GM19035 (cell line): ENCODE data around the gene STX1B.
"Not testable (repeated sequence)": the region's sequence is repeated elsewhere in the genome, so short reads cannot be mapped to it uniquely, and the experiment has no call there.

Source experiments
- ATAC-seq: cut with Tn5 transposase; IDR thresholded peaks from one replicate; pipeline ENCODE4 v1.9.1; 2021; ENCODE audit not compliant: unreplicated experiment

STX1B gene

DNA sequence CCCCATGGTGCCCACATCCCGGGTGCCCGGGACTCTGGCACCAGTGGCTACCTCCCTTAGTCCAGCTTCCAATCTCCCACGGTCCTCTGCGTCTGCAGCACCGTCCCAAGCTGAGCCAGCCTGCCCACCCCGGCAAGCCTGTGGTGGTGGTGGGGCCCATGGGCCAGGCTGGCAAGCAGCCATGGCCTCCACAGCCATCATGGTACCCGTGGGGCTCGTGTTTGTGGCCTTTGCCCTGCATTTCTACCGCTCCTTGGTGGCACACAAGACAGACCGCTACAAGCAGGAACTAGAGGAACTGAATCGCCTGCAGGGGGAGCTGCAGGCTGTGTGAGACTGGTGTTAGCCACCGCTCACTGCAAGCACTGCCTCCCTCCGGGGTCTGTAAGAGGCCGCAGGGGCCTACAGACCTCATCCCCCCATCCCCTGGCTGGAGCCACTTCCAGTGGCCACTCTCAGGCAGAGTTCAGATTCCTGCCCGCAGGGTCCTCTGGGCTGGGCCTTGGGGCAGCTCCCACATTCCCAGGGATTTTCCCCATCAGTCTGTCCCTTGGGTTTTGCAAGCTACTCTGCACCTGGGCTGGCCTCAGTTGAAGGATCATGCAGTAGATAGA, 56.8 kb downstream of the STX1B start:
- no peak for ATAC-seq

DNA sequence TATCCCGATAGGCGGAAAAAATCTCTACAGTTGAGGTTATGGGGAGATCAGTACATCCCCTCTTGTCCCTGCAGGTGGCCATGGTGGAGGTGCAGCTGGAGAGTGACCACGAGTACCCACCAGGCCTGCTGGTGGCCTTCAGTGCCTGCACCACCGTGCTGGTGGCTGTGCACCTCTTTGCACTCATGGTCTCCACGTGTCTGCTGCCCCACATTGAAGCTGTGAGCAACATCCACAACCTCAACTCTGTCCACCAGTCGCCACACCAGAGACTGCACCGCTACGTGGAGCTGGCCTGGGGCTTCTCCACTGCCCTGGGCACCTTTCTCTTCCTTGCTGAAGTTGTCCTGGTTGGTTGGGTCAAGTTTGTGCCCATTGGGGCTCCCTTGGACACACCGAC, 57.3 kb downstream of the STX1B start:
- ATAC-seq = no peak

DNA sequence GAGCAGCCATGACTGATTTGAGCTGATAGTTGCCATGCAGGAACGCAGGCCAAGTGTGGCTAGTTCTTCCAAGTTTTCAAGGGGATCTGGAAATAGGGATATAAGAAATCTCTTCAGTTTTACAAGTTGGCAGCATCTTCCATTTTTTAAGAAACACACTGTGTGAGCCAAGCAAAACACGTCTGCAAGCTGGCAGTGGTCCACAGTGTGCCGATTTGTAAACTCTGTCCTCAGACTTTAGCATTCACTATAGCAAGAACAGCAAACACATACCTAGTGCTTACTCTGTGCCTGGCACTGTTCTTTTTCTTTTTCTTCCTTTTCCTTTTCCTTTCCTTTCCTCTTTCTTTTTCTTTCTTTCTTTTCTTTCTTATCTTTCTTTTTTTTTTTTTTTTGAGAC, 58.7 kb downstream of the STX1B start:
- ATAC-seq = no peak

DNA sequence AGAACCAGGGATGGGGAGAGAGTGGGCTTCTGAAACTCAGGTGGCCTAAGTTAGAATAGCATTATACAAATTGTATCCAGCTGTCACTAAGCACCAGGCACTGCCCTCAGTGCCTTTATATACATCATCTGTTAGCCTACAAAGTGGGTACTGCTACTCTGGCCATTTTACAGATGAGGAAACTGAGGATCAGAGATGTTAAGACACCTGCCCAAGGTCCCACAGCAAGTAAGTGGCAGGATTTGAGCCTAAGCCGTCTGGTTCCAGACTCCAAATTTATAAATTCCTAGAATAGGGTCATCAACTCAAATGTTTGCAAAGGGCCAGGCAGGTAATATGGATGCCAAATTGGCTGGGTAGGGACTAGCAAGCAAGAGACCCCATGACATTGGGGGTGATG, 59.2 kb downstream of the STX1B start:
- ATAC-seq = no peak

DNA sequence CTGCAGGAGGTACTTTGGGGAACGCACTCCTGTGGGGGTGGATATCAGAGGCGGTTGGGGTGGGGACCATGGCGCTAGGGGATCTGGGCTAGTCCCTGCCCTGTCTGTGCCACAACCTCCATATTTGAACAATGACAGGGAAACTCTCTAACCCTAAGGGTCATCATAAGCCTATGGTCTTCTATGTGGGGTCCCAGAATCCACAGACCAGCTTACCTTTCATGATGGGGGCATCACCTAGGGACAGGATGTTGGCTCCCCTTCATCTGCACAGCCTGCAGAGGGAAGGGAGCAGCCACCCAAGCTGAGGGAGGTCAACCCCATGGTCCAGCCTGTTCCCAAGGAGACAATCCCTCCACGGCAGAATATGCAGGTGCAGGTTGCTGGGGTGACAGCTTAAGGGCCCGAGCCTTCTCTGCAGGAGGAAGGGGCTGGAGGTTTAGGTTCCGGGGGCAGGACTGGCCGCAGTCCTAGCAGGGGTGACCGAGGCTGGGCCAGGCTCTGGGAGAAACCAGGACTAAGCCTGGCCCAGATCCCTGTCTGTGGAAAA, 59.8 kb downstream of the STX1B start:
- ATAC-seq = no peak

DNA sequence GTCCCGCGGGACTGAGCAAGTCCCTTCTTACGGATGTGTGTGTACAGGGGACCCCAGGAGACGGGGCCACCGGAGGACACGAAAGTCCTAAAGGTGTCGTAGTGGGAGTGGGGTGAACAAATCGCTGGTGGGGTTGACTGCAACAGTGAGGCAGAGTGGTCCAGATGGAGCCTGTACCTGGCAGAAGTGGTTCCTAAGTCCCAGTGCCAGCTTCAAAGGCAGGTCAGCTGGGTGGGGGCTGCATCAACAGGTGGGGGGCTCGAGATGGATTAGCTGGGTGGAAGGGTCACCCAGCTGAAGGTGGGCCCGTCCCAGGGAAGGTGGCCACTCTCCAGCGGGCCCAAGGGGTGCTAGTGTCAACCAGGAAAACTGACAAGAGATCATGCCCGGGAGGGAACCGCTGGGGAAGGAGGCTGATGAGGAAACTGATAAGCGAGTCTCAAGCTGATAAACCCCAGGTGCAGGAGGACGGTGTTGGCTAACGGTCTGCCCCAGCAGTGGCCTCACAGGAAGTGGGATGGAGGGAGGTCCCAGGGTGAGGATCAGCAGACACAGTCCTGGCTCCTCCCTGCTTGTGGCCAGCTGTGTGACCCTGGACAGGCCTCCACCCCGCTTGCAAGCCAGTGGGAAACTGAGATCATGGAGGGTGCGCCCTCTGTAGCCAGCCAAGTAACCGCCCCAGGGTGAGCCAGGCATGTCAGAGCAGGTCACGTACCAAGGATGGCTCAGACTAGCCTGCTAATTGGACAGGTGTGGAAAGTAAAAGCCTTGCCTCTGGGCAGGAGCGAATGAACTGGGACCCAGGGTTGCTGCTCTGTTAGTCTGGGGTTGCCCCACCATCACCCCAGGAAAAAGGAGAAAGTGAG, 60.6 kb downstream of the STX1B start:
- ATAC-seq = peak; percentile 50

DNA sequence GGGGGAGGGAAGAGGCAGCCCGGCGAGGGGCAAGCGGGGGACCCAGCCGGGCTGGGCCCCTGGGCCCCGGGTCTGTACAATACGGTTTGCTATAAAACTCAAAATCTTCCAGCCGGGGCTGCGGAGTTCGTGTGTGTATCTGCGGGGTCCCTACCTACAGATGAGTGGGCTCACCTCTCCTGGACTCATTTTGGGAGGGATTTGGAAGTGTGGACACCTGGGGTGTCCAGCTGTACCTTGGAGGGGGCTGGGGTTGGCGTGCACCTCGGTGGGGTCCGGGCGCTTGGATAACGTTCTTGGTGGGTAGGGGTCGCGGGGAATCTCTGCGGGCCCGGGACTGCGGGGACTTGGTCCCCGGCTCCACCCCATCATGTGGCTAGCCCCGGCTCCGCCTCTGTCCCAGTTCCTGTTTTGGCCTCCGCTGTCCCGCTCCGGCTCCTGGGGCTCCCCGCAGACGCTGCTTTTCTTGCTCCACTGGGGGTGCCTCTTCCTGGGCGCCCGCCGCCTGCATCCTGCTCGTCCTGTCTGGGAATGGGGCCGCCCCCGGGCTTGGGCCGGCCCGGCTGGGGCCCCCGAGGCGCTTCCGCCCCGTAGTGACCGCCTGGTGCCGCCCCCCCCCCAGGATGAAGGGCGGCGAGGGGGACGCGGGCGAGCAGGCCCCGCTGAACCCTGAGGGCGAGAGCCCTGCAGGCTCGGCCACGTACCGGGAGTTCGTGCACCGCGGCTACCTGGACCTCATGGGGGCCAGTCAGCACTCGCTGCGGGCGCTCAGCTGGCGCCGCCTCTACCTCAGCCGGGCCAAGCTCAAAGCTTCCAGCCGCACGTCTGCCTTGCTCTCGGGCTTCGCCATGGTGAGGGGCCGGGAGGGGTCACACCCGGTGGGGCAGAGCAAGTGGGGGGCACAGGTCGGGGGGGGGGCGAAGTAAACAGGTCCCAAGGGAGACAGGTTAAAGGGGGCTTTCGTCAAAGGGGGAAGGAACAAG, 61.5 kb downstream of the STX1B start, which contains the start of gene ORAI3:
Gene ORAI3 (plus strand): TSS at position 402 of the 983 bp plus-strand sequence. CDS start 222 bp downstream, at position 624.
- ATAC-seq = peak; percentile 57

DNA sequence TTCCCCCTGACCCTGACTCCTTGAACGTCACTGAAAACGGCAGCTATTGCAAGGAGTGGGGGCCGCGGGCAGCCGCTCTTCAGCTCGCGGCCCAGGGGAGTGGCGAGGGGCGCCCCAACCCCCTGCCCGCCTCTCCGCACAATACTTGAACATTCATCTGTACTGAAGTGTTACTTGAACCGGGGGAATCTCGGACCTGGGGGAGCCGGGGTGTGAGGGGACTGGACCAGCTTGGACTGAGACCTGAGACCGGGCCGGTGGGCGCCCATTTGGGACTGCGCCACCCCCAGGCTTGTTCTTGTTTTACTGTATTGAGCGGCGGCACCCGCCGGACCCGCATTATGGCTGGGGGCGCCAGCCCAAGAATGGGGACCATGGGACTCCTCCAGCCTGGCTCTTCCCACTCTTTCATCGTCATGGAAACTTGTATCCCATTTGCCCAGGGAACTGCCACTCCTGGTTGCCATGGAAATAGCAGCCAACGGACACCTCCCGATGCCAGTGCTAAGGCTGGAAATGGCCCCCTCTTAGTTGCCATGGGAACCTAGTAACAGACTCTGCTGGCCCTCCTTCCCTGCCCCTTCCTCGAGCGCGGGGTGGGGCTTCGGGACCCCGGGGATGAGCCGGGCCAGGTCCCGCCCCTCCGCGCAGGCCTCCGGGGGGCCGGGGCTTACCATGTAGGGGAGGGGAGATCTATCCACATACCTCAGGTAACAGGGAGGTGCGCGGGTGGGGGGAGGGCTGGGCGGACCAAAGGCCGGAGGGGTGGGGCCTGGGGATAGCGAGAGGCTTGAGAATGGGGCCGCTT, 62.4 kb downstream of the STX1B start:
- ATAC-seq = no peak

DNA sequence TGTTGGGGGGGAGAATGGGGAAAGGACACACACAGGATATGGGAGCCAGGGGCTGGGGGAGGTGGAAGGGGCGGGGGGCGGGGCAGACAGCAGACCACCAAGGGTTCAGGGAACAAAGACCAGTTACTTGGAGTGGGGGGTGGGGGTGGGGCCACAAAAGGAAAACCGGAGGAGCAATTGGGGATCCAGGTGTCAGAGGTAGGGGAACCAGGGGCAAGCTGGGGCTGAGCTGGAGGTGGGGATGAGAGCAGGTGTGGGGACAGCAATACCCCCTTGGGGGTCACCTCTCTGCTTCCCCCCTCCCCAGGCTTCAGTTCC, 62.9 kb downstream of the STX1B start:
- ATAC-seq = no peak

DNA sequence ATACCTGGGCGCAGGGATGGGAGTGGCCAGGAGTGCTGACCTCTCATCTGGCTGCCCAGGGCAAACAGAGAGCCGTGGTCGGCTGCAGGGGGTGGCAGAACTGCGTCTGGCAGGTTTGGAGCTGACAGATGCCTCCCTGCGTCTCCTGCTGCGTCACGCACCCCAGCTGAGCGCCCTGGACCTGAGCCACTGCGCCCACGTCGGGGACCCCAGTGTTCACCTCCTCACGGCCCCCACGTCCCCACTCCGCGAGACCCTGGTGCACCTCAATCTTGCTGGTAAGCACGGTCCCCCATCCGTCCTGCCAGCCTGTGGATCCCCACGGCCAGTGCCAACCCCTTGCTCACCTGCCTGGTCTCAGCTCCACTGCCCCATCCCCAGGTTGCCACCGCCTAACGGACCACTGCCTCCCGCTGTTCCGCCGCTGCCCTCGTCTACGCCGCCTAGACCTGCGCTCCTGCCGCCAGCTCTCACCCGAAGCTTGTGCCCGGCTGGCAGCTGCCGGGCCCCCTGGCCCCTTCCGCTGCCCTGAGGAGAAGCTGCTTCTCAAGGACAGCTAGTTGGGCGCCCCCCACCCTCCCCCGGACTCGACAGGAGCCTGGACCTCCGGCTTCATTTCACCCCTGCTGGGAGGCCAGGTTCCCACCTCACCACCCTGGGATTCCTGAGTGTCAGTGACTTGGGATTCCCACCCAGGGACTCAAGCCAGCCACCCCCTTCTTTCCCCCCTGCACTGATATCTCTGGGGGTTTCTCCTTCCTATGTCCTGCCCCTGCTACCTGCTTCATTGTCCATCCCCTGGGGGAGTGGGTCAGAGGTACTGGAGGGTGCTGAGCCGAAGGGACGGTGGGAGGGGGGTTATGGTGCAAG, 63.5 kb downstream of the STX1B start:
- ATAC-seq = no peak

DNA sequence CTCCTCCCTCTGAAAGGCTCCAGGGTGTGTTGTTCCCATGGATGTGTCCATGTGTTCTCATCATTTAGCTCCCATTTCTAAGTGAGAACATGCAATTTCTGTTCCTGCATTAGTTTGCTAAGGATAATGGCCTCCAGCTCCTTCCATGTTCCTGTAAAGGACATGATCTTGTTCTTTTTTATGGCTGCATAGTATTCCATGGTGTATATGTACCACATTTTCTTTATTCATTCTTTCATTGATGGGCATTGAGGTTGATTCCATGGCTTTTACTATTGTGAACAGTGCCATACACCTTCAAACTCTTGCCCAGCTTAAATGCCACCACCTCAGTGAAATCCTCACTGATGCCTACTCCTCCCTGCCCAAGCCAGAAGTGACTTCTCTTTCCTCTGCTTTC, 66.1 kb downstream of the STX1B start:
- no peak for ATAC-seq

DNA sequence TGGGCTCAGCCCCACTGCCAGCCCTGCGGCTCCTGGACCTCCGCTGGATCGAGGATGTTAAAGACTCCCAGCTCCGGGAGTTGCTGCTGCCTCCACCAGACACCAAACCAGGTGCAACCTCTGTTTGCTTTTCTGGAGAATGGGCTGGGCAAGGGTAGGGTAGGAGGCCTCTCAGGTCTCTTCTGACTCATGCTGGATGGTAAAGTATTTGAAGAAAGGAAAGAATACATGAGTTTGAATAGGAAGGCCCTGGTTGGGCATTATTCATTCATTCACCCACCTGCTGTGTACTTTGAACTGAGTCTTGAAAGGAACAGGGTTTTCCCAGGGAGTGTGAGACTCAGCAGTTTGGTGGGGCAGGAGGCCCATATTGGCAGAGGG, 68.0 kb downstream of the STX1B start:
- no peak for ATAC-seq

DNA sequence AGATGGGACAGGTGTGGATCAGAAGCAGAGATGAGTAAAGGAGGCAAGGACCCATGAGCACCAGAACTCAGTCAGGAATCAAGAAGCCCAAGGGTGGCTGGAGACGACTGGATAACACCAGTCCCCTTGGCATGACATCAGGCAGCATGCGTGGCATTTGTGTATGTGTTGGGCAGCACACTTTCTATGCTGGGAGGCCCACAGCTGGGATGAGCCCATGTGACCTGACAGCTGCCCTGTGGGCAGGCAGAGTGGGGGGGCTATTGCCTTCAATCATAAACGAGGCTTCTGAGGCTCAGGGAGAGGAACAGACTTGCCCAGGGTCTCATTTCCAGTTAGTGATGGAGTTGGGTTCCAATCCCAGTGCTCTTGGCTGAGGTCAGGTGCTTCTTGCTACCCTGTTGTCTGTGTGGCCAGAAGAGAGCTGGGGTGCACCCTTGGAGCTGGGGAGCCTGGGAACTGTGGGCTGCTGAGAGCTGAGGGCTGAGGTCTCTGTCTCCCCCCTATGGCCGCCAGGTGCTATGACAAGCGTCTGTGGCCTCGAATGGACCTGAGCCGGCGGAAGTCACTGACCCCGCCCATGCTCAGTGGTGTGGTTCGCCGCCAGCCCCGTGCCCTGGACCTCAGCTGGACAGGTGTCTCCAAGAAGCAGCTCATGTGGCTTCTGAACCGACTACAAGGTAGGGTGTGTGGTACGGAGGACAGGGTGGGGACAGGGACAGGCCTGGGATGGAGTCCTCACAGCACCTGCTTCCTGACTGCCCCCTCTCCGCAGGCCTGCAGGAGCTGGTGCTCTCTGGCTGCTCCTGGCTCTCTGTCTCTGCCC, 68.6 kb downstream of the STX1B start:
- ATAC-seq = peak; percentile 86

DNA sequence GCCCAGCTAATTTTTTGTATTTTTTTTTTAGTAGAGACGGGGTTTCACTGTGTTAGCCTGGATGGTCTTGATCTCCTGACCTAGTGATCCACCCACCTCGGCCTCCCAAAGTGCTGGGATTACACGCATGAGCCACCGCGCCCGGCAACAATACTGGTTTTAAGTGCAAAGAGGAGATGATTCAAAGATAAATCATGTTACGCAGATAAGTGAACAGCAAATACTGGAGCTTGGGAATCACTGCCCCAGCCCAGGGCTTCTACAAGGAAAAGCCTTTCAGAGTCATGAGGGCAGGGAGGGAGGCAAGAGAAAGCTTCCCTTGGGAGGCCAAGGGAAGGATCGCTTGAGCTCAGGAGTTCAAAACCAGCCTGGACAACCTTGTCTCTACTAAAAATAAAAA, 70.9 kb downstream of the STX1B start:
- not testable (repeated sequence) for ATAC-seq
